Measurements from ENCODE around the gene THBD.

The THBD gene, protein sequence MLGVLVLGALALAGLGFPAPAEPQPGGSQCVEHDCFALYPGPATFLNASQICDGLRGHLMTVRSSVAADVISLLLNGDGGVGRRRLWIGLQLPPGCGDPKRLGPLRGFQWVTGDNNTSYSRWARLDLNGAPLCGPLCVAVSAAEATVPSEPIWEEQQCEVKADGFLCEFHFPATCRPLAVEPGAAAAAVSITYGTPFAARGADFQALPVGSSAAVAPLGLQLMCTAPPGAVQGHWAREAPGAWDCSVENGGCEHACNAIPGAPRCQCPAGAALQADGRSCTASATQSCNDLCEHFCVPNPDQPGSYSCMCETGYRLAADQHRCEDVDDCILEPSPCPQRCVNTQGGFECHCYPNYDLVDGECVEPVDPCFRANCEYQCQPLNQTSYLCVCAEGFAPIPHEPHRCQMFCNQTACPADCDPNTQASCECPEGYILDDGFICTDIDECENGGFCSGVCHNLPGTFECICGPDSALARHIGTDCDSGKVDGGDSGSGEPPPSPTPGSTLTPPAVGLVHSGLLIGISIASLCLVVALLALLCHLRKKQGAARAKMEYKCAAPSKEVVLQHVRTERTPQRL

DNA sequence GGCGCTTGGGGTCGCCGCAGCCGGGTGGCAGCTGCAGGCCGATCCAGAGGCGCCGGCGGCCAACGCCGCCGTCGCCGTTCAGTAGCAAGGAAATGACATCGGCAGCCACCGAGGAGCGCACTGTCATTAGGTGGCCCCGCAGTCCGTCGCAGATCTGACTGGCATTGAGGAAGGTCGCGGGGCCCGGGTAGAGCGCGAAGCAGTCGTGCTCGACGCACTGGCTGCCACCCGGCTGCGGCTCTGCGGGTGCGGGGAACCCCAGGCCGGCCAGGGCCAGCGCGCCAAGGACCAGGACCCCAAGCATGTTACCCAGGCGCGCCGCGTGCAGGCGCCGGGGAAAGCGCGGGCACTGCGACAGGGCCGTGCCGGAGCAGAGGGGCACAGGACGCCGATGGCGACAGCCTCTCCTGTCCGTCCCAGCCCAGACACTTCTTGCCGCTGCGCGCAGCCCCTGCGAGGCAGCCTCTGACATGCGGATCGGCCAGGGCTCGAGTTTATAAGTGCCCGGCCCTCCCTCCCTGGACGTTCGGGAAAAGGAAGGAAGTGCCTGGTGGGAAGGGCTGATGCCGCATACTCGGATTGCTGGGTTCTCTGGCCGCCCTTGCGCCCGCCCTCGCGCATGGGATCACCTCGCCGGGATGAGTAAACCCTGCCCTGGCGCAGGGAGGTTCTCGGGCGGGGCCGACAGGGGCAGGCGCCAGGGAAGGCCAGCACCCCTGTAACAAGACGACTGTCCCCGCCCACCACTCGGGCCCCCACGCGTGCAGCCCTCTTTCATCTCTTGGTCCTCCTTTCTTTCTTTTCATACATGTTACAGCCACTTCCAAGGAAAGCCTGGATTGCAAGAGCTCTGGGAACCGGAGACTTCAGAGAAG lies at the start of gene THBD:
THBD (minus strand) TSS at position 472 of the 875 bp plus-strand sequence; CDS start at position 304, 168 bp downstream.
- DNase-seq (ENCODE audit: low read depth): no peak

GRCh38 chr20:23097636-23098580 lies 48.4 kb upstream of the THBD start:
- no peak for DNase-seq (ENCODE audit: low read depth)

DNA sequence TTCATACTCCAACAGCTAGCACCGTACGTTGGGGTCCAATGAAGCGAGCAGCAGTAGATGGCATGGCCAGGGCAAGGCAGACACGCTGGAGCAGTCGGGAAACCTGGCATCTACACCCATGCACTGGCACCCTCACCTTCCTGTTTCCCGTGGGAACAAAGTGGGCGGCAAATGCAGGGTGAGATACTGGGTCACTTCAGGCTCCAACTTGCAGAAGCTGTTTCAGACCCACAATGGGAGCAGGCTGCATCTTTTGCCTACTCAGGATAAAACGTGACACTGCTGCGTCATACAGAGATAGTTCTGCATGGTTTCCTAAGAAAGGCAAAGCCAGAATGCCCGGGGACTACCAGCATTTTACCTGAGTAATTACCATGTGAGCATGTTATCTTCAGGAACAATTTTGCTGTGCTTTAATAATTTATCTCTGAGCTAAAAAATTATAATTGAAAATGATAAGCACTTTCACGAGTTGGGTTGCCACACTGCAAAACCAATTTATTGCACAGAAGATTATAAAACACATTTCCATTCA lies 47.6 kb upstream of the THBD start:
- no peak for DNase-seq (ENCODE audit: low read depth)

GRCh38 chr20:23096097-23096496 lies 46.6 kb upstream of the THBD start:
- DNase-seq (ENCODE audit: low read depth): no peak

DNA sequence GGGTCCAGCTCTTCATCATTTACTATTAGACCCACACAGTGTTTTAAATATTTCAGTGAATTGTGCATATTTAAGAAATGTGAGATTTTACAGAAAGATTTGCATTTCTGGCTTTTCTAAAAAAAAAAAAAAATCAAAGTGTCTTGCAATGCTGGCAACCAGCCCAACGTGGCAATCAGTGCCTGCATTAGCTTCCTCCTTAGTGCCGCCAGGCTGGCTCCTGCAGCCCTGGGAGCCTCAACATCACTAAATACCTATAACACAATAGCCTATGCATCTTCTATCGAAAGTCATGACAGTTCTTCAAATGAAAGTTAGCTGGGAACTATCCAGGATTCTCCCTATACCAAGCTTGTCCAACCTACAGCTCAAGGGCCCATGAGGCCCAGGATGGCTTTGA lies 46.0 kb upstream of the THBD start:
- DNase-seq (ENCODE audit: low read depth): no peak

GRCh38 chr20:23094927-23095326 lies 45.5 kb upstream of the THBD start:
- no peak for DNase-seq (ENCODE audit: low read depth)

GRCh38 chr20:23094213-23094896 lies 44.9 kb upstream of the THBD start:
- DNase-seq (ENCODE audit: low read depth): no peak

GRCh38 chr20:23093613-23094012 lies 44.1 kb upstream of the THBD start:
- no peak for DNase-seq (ENCODE audit: low read depth)

- no peak for DNase-seq (ENCODE audit: low read depth)
Observed at GRCh38 chr20:23092861-23093495, 43.5 kb upstream of the THBD start.

GRCh38 chr20:23092384-23092756 lies 42.9 kb upstream of the THBD start:
- DNase-seq (ENCODE audit: low read depth): no peak

- DNase-seq (ENCODE audit: low read depth): no peak
Observed at GRCh38 chr20:23091721-23092383, 42.4 kb upstream of the THBD start.

DNA sequence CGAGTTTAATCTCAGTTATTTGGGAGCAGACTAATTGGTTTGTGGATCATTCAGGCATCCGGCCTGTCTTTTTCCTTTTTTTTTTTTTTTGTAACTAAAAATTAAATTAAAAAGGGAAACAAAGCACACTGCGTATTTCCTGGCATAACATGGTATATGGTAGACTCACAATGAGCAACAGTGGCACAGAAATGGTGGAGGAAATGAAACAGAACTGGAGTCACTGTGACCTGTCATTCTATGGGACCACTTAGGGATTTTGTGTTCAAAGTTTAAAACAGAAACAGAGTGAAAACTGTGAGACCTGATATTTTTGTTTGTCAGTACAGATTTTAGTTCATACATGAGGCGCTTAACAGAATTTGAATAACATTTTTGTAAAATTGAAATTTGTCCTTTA lies 41.4 kb upstream of the THBD start:
- DNase-seq (ENCODE audit: low read depth): no peak

- DNase-seq (ENCODE audit: low read depth): no peak
Observed at GRCh38 chr20:23090147-23090546, 40.7 kb upstream of the THBD start.

GRCh38 chr20:23088866-23089265 lies 39.4 kb upstream of the THBD start:
- no peak for DNase-seq (ENCODE audit: low read depth)

GRCh38 chr20:23087587-23088251 lies 38.2 kb upstream of the THBD start:
- DNase-seq (ENCODE audit: low read depth): no peak

- no peak for DNase-seq (ENCODE audit: low read depth)
Observed at GRCh38 chr20:23086931-23087411, 37.5 kb upstream of the THBD start.

- no peak for DNase-seq (ENCODE audit: low read depth)
Observed at GRCh38 chr20:23086056-23086566, 36.6 kb upstream of the THBD start, which contains the start of gene CD93. CD93 (minus strand) TSS chr20:23086324; CDS start chr20:23086192, 132 bp downstream.

DNA sequence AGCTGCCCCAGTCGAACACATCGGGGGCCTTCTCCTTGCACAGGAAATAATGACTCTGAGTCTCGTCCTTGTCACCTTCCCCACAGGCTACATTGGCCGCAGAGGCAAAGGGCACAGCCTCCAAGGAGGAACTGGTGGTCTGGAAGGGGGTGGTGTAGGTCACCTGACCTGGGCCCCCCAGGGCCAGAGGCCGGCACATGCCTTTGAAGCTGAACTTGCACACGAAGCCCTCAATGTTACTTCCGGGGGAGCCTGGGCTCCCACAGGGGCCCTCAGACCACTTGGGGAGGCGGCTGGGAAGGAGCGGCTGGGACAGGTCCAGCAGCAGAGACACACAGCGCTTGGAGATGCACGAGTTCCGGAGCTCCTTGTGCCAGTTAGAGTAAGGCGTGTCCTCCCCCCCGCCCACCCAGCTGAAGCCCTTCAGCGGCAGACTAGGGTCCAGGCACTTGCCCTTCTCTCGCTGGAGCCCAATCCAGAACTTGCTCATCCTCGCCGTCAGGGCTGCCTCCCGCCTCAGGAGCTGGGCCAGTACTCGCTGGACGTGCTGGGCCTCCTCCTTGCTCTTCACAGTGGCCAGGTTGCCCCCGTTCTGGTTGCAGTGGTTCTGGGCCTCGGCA lies 36.1 kb upstream of the THBD start:
- DNase-seq (ENCODE audit: low read depth): no peak

Measured in activated T-helper 9 cell treated with anti-CD3 and anti-CD28 coated beads, Interleukin-2, amount 50 U/mL, for 16 hours (primary cell).